ENCODE data around the gene AK5.

- TF ChIP-seq CTCF (IDR thresholded peaks at IDR 0.05) (no peak), REST (IDR thresholded peaks at IDR 0.05; ENCODE audit: insufficient read depth in 1 of 2, low read depth in 2 of 2, low read length in 1 of 2) (no peak)
These were observed 88.9 kb downstream of the AK5 start for GRCh38 chr1:77370583-77371306.
